IMR-90 (cell line): ENCODE results near the gene ACER1. TPM values are rescaled to one million over a fixed set of nuclear protein-coding genes. Genes with fewer than 3 reads are reported as not detected.

Experiments
- ATAC-seq: fragments of 200-7000 bp; cut with Tn5 transposase; 2 replicates; pipeline ENCODE4 v1.9.1; 2020; ENCODE audit warnings: low read depth, mild to moderate bottlenecking, moderate library complexity
- BruUV-seq: library from RNA; stranded (reverse); fragments of 400-500 nt; replicated peaks from 2 replicates; lab custom pipeline; 2021; lab: Mats Ljungman, UMichigan
- CTCF ChIA-PET: fragments of 300-600 bp; formaldehyde crosslinking; extraction: SDS; loops from one replicate; lab custom pipeline; 2021; ENCODE audit warnings: antibody characterized with exemption; lab: Yijun Ruan, JAX
- POLR2A ChIA-PET: fragments of 300-600 bp; sonication (Branson Sonifier 250); formaldehyde crosslinking; loops from one replicate; lab custom pipeline; 2022; ENCODE audit warnings: antibody characterized with exemption; ENCODE audit not compliant: unreplicated experiment; lab: Charles Lee
- DNase-seq: peaks from one replicate; pipeline ENCODE4 v3.0.0; 2013
- H2AFZ ChIP-seq: replicated peaks from 2 replicates; pipeline ENCODE3; 2013; ENCODE audit warnings: low read length, mild to moderate bottlenecking; ENCODE audit not compliant: poor library complexity
- H2AK5ac ChIP-seq: 2 replicates; pipeline ENCODE4 v1.6.1; 2013; ENCODE audit warnings: low read depth, low read length, inconsistent platforms
- H2AK9ac ChIP-seq: replicated peaks from 2 replicates; pipeline ENCODE3; 2013; ENCODE audit warnings: mild to moderate bottlenecking, low read depth, low read length, moderate library complexity; ENCODE audit not compliant: poor library complexity
- H2BK120ac ChIP-seq: 2 replicates; pipeline ENCODE4 v1.6.1; 2013; ENCODE audit warnings: low read depth, low read length, inconsistent platforms
- H2BK15ac ChIP-seq: 3 replicates; pipeline ENCODE4 v1.6.1; 2013; ENCODE audit warnings: low read depth, low read length, inconsistent platforms
- H2BK20ac ChIP-seq: 2 replicates; pipeline ENCODE4 v1.6.1; 2013; ENCODE audit warnings: low read depth, mild to moderate bottlenecking, inconsistent platforms, low read length, moderate library complexity
- H2BK5ac ChIP-seq: 2 replicates; pipeline ENCODE4 v1.6.1; 2013; ENCODE audit warnings: mild to moderate bottlenecking, low read depth, low read length, inconsistent platforms; ENCODE audit not compliant: poor library complexity, severe bottlenecking
- H3K14ac ChIP-seq: replicated peaks from 2 replicates; pipeline ENCODE4 v1.6.1; 2013; ENCODE audit warnings: low read depth, low read length, inconsistent platforms
- H3K18ac ChIP-seq: 2 replicates; pipeline ENCODE4 v1.6.1; 2013; ENCODE audit warnings: low read depth, low read length, control low read depth
- H3K23ac ChIP-seq: 2 replicates; pipeline ENCODE4 v1.6.1; 2013; ENCODE audit warnings: low read depth, low read length, inconsistent platforms
- H3K27ac ChIP-seq: 2 replicates; pipeline ENCODE4 v1.5.1; 2013; ENCODE audit warnings: mild to moderate bottlenecking, control low read depth, low read length; ENCODE audit not compliant: insufficient read depth
- H3K27me3 ChIP-seq: 2 replicates; pipeline ENCODE4 v1.6.1; 2013; ENCODE audit warnings: low read length; ENCODE audit not compliant: control insufficient read depth, insufficient read depth
- H3K36me3 ChIP-seq: 2 replicates; pipeline ENCODE4 v1.6.1; 2013; ENCODE audit warnings: low read length, mixed read lengths; ENCODE audit not compliant: control insufficient read depth, insufficient read depth
- H3K4ac ChIP-seq: 2 replicates; pipeline ENCODE4 v1.6.1; 2013; ENCODE audit warnings: low read depth, low read length, inconsistent platforms
- H3K4me1 ChIP-seq: 2 replicates; pipeline ENCODE4 v1.6.1; 2013; ENCODE audit warnings: low read length, mixed read lengths; ENCODE audit not compliant: control insufficient read depth, insufficient read depth
- H3K4me2 ChIP-seq: 2 replicates; pipeline ENCODE4 v1.6.1; 2013; ENCODE audit warnings: low read depth, mild to moderate bottlenecking, control low read depth, low read length, moderate library complexity
- H3K4me3 ChIP-seq: 2 replicates; pipeline ENCODE4 v1.5.1; 2013; ENCODE audit warnings: low read depth, mild to moderate bottlenecking, control low read depth, low read length, moderate library complexity; ENCODE audit not compliant: insufficient read depth
- H3K56ac ChIP-seq: 2 replicates; pipeline ENCODE4 v1.6.1; 2013; ENCODE audit warnings: low read length, inconsistent platforms; ENCODE audit not compliant: insufficient read depth; ENCODE audit errors: extremely low read depth
- H3K79me1 ChIP-seq, 2 experiments: 2 replicates each; pipeline ENCODE4 v1.6.1; 2013; ENCODE audit warnings: low read length in 2 of 2, inconsistent platforms in 1 of 2, low read depth in 1 of 2
- H3K9ac ChIP-seq: 2 replicates; pipeline ENCODE4 v1.6.1; 2013; ENCODE audit warnings: low read depth, low read length, control low read depth
- H3K9me1 ChIP-seq: 2 replicates; pipeline ENCODE4 v1.6.1; 2013; ENCODE audit warnings: low read length, inconsistent platforms; ENCODE audit not compliant: insufficient read depth
- H3K9me3 ChIP-seq: 2 replicates; pipeline ENCODE4 v1.6.1; 2013; ENCODE audit warnings: low read length; ENCODE audit not compliant: control insufficient read depth, insufficient read depth
- H4K20me1 ChIP-seq: 2 replicates; pipeline ENCODE4 v1.6.1; 2013; ENCODE audit warnings: low read length, inconsistent platforms; ENCODE audit not compliant: insufficient read depth
- H4K5ac ChIP-seq: 2 replicates; pipeline ENCODE4 v1.6.1; 2013; ENCODE audit warnings: mild to moderate bottlenecking, low read depth, low read length, control low read depth
- H4K8ac ChIP-seq, 2 experiments: 2 replicates each; pipeline ENCODE4 v1.6.1; 2013; ENCODE audit warnings: low read depth in 2 of 2, low read length in 2 of 2, control low read depth in 1 of 2, inconsistent platforms in 1 of 2
- H4K91ac ChIP-seq: 2 replicates; pipeline ENCODE4 v1.6.1; 2013; ENCODE audit warnings: low read depth, low read length, inconsistent platforms; ENCODE audit not compliant: insufficient read depth
- BHLHE40 ChIP-seq: fragments of 150-350 bp; IDR thresholded peaks from 2 replicates; pipeline ENCODE4 v1.6.1; 2016; ENCODE audit warnings: mild to moderate bottlenecking, low read depth, low read length
- CEBPB ChIP-seq: IDR thresholded peaks from 2 replicates; pipeline ENCODE4 v1.6.1; 2012; ENCODE audit warnings: low read depth, low read length, improper control_type of control experiment
- CHD1 ChIP-seq: IDR thresholded peaks from 2 replicates; pipeline ENCODE4 v1.6.1; 2012; ENCODE audit warnings: low read depth, low read length, improper control_type of control experiment
- ELK1 ChIP-seq: fragments of 150-350 bp; IDR thresholded peaks from 2 replicates; pipeline ENCODE4 v1.6.1; 2016; ENCODE audit warnings: low read depth, mild to moderate bottlenecking, low read length, moderate library complexity, borderline replicate concordance
- FOS ChIP-seq: fragments of 150-350 bp; IDR thresholded peaks from 2 replicates; pipeline ENCODE4 v1.6.1; 2016; ENCODE audit warnings: low read depth, low read length
- MAZ ChIP-seq: IDR thresholded peaks from 2 replicates; pipeline ENCODE4 v1.6.1; 2012; ENCODE audit warnings: low read depth, mild to moderate bottlenecking, low read length, improper control_type of control experiment, moderate library complexity, borderline replicate concordance
- MXI1 ChIP-seq: IDR thresholded peaks from 2 replicates; pipeline ENCODE4 v1.6.1; 2012; ENCODE audit warnings: low read depth, mild to moderate bottlenecking, low read length, moderate library complexity, borderline replicate concordance
- POLR2A ChIP-seq: IDR thresholded peaks from 2 replicates; pipeline ENCODE4 v1.6.1; 2012; ENCODE audit warnings: mild to moderate bottlenecking, low read depth, low read length
- RAD21 ChIP-seq: IDR thresholded peaks from 2 replicates; pipeline ENCODE4 v1.6.1; 2012; ENCODE audit warnings: low read length, improper control_type of control experiment
- RCOR1 ChIP-seq: IDR thresholded peaks from 2 replicates; pipeline ENCODE4 v1.6.1; 2012; ENCODE audit warnings: mild to moderate bottlenecking, low read length, improper control_type of control experiment; ENCODE audit not compliant: insufficient replicate concordance
- RFX5 ChIP-seq: IDR thresholded peaks from 2 replicates; pipeline ENCODE4 v1.8.0; 2012; ENCODE audit warnings: low read depth, mild to moderate bottlenecking, low read length, moderate library complexity
- SMC3 ChIP-seq: fragments of 150-350 bp; IDR thresholded peaks from 2 replicates; pipeline ENCODE4 v1.6.1; 2016; ENCODE audit warnings: low read depth, mild to moderate bottlenecking, antibody characterized with exemption, low read length, moderate library complexity
- WGBS, 2 experiments: methylation state at CpG; one replicate each; pipeline versions ENCODE4 v1.1.5 to v1.1.7; 2013; ENCODE audit warnings: missing lambda C conversion rate in 2 of 2; ENCODE audit not compliant: insufficient read length in 1 of 2; ENCODE audit errors: extremely low coverage in 2 of 2; 5-methylcytosine and 5-hydroxymethylcytosine counted together
- dilution Hi-C: fragments of 300-500 bp; cut with HindIII; formaldehyde crosslinking; loops from one replicate; pipeline ENCODE4 v1.14.3; 2018; ENCODE audit warnings: low sequenced_read_pairs; ENCODE audit not compliant: unreplicated experiment
- in situ Hi-C: fragments of 300-500 bp; cut with MboI; formaldehyde crosslinking; loops from 3 replicates; pipeline ENCODE4 v1.14.3; 2019; ENCODE audit warnings: low sequenced_read_pairs, inconsistent platforms, mixed read lengths
- intact Hi-C: fragments of 100-400 bp; cut with micrococcal nuclease; formaldehyde crosslinking; loops from 2 replicates; pipeline ENCODE4 v1.10.0; 2022
- polyA plus RNA-seq, 3 experiments: library from polyadenylated mRNA; depleted of rRNA; stranded (reverse); fragments of >200 nt; gene quantifications; 2 replicates each; pipeline ENCODE4 v1.2.3, GENCODE V29; 2012; ENCODE audit warnings: low replicate concordance in 1 of 3
- total RNA-seq: library from RNA; depleted of rRNA; stranded (reverse); fragments of >200 nt; gene quantifications from 2 replicates; pipeline ENCODE4 v1.2.3, GENCODE V29; 2012
- TF ChIP-seq, protein P1 (sequence below): fragments of 150-350 bp; IDR thresholded peaks from 2 replicates; pipeline ENCODE4 v1.6.1; 2017; ENCODE audit warnings: mild to moderate bottlenecking, antibody characterized with exemption, low read length, low read depth
- TF ChIP-seq, protein P2 (sequence below): conservative IDR thresholded peaks from 2 replicates; pipeline ENCODE4 v1.5.1; 2012; ENCODE audit warnings: mild to moderate bottlenecking, low read depth, low read length, improper control_type of control experiment

Gene ACER1
- total and polyA plus RNA-seq, 2 of the 4 experiments (the other 2 are of a cell fraction): not detected

DNA sequence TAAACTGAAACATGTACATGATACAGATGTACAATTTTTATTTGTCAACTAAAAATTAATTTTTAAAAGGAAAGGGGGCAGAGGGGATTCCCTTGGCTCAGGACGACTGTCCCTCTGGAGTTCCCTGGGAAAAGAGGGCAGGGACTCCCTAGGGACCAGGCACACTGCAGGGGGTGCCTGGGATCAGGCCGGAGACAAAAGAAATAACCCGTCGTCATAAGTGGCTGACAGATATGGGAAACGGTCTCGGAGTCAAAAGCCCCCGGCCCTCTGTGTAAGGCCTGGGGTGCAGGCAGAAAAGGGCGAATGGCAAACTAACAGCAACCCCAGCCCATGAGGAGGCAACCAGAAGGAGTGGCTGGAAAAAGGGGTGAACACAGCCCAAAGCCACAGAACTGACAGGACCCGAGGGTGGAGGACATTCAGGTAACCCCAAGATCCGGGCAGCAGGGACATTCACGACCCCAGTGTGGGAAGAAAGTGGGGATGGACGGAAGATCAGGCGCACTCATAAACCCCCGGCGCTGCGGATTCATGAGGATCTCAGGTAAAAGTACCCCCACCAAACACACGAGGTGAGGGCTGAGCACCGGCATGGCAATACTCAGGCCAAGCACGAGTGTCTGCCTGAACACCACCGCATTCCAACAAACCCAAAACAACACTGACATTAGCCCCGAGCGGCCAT is 60.4 kb downstream of the ACER1 start:
- 60% methylated on average over 8 of the region's 22 CpGs; no CpG with 5 or more reads in 1 of the 2 experiments for WGBS, 2 experiments
- Histone ChIP-seq H3K79me1 (peaks cover 46 to 96% of the 10 kb centered on the region in 2 experiments), H3K9me3 (no peaks in the 10 kb centered on the region), H2BK120ac (peak overlapping the region; percentile 95), H3K56ac (peak overlapping the region; percentile 91; the same call in 1 of the 2 replicates), H2AK5ac (peak overlapping the region; percentile 99), H2AK9ac (peak overlapping the region; percentile 11), H3K4me1 (peaks cover 63% of the 10 kb centered on the region), H2BK15ac (peak overlapping the region; percentile 80; the same call in 2 of the 3 replicates), H4K5ac (peak overlapping the region; percentile 10), H4K20me1 (peaks cover 84% of the 10 kb centered on the region), H3K4me2 (peak overlapping the region; percentile 65), H4K8ac (peak overlapping the region; percentile 9 to 19), H2BK5ac (peak overlapping the region; percentile 92), H3K27ac (peak overlapping the region; percentile 81), H2BK20ac (peak overlapping the region; percentile 92), H3K9ac (peak overlapping the region; percentile 31), H2AFZ (no peak overlapping the region), H3K18ac (peak overlapping the region; percentile 20), H3K23ac (peak overlapping the region; percentile 85), H4K91ac (peak overlapping the region; percentile 96), H3K4me3 (no peak overlapping the region), H3K27me3 (no peaks in the 10 kb centered on the region), H3K4ac (peak overlapping the region; percentile 96), H3K36me3 (peaks cover 23% of the 10 kb centered on the region), H3K9me1 (peaks cover 54% of the 10 kb centered on the region), H3K14ac (peak overlapping the region; percentile 28)
- ChIA-PET CTCF (interaction anchor here (1.6 kb wide), 1 partner anchor 55 kb away, joined by 7 read pairs; no protein-coding TSS in a partner anchor), POLR2A (no interaction called here)
- no peak for DNase-seq
- dilution Hi-C loops: no loop called here
- ATAC-seq: no peak
- intact Hi-C loops: loop anchor here (5.0 kb wide), 1 partner anchor 41 kb away; no protein-coding TSS in a partner anchor
- in situ Hi-C loops: loop anchor here (10.0 kb wide), 1 partner anchor 48 kb away; no protein-coding TSS in a partner anchor
- no TSS peak for BruUV-seq
- TF ChIP-seq RCOR1: no peak
- no peak for TF ChIP-seq BHLHE40
- no peak for TF ChIP-seq SMC3
- TF ChIP-seq, protein P1, sequence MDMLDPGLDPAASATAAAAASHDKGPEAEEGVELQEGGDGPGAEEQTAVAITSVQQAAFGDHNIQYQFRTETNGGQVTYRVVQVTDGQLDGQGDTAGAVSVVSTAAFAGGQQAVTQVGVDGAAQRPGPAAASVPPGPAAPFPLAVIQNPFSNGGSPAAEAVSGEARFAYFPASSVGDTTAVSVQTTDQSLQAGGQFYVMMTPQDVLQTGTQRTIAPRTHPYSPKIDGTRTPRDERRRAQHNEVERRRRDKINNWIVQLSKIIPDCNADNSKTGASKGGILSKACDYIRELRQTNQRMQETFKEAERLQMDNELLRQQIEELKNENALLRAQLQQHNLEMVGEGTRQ: no peak
- no peak for TF ChIP-seq FOS
- TF ChIP-seq CEBPB: no peak
- TF ChIP-seq, protein P2, sequence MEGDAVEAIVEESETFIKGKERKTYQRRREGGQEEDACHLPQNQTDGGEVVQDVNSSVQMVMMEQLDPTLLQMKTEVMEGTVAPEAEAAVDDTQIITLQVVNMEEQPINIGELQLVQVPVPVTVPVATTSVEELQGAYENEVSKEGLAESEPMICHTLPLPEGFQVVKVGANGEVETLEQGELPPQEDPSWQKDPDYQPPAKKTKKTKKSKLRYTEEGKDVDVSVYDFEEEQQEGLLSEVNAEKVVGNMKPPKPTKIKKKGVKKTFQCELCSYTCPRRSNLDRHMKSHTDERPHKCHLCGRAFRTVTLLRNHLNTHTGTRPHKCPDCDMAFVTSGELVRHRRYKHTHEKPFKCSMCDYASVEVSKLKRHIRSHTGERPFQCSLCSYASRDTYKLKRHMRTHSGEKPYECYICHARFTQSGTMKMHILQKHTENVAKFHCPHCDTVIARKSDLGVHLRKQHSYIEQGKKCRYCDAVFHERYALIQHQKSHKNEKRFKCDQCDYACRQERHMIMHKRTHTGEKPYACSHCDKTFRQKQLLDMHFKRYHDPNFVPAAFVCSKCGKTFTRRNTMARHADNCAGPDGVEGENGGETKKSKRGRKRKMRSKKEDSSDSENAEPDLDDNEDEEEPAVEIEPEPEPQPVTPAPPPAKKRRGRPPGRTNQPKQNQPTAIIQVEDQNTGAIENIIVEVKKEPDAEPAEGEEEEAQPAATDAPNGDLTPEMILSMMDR: no peak
- TF ChIP-seq RAD21: no peak
- TF ChIP-seq POLR2A: no peak
- TF ChIP-seq MXI1: no peak
- no peak for TF ChIP-seq RFX5
- no peak for TF ChIP-seq ELK1
- no peak for TF ChIP-seq CHD1
- no peak for TF ChIP-seq MAZ
